CD4-positive, CD25-positive, alpha-beta regulatory T cell (primary cell): Measurements from ENCODE around the gene ACACA. TPM values are rescaled to one million over a fixed set of nuclear protein-coding genes. Genes with fewer than 3 reads are reported as not detected.

Source experiments
- ATAC-seq, 2 donors: fragments of 150-1000 bp; cut with Tn5 transposase; one replicate each; pipeline ENCODE4 v1.10.0; 2021; ENCODE audit warnings: low read depth in 2 of 2, moderate number of reproducible peaks in 2 of 2, moderate library complexity in 1 of 2
- DNase-seq, 3 donors: peaks; one replicate each; pipeline versions ENCODE4 v3.0.0 to v3.0.0-alpha.2; 2012 to 2022; ENCODE audit warnings: mixed read lengths in 1 of 3
- H3K27ac ChIP-seq: one replicate; pipeline ENCODE4 v1.7.0; 2013; ENCODE audit warnings: mild to moderate bottlenecking, low read length; ENCODE audit not compliant: insufficient read depth, poor library complexity, severe bottlenecking
- H3K27me3 ChIP-seq: one replicate; pipeline ENCODE4 v1.7.0; 2013; ENCODE audit warnings: low read length; ENCODE audit not compliant: control insufficient read depth, insufficient read depth
- H3K36me3 ChIP-seq: one replicate; pipeline ENCODE4 v1.7.0; 2013; ENCODE audit warnings: mild to moderate bottlenecking, low read length, moderate library complexity; ENCODE audit not compliant: control insufficient read depth, insufficient read depth
- H3K4me1 ChIP-seq: 2 replicates; pipeline ENCODE4 v1.7.0; 2013; ENCODE audit warnings: mild to moderate bottlenecking, low read length; ENCODE audit not compliant: insufficient read depth, control insufficient read depth, poor library complexity, severe bottlenecking
- H3K4me3 ChIP-seq: one replicate; pipeline ENCODE4 v1.7.0; 2013; ENCODE audit warnings: low read depth, mild to moderate bottlenecking, low read length, moderate library complexity
- H3K9me3 ChIP-seq, 2 experiments: 1 replicate in 1 of 2; 2 replicates in 1 of 2; pipeline ENCODE4 v1.7.0; 2013; ENCODE audit warnings: low read length in 2 of 2, mild to moderate bottlenecking in 1 of 2, moderate library complexity in 1 of 2; ENCODE audit not compliant: control insufficient read depth in 2 of 2
- H3K27ac Mint-ChIP-seq, 3 donors: one replicate each; pipeline ENCODE4 v1.8.0; 2020 to 2022; ENCODE audit warnings: mild to moderate bottlenecking in 3 of 3, mixed read lengths in 3 of 3, moderate library complexity in 2 of 3
- H3K27me3 Mint-ChIP-seq: one replicate; pipeline ENCODE4 v1.8.0; 2022; ENCODE audit warnings: mild to moderate bottlenecking, mixed read lengths
- H3K36me3 Mint-ChIP-seq: one replicate; pipeline ENCODE4 v1.8.0; 2020; ENCODE audit warnings: mixed read lengths
- H3K4me1 Mint-ChIP-seq, 4 donors: one replicate each; pipeline ENCODE4 v1.8.0; 2020 to 2022; ENCODE audit warnings: mixed read lengths in 4 of 4, mild to moderate bottlenecking in 1 of 4
- H3K4me3 Mint-ChIP-seq, 4 donors: one replicate each; pipeline ENCODE4 v1.8.0; 2020 to 2022; ENCODE audit warnings: mild to moderate bottlenecking in 4 of 4, mixed read lengths in 4 of 4, moderate library complexity in 3 of 4
- H3K9me3 Mint-ChIP-seq, 7 donors: one replicate each; pipeline ENCODE4 v1.8.0; 2020 to 2022; ENCODE audit warnings: mixed read lengths in 7 of 7, mild to moderate bottlenecking in 3 of 7, moderate library complexity in 2 of 7
- polyA plus RNA-seq, 4 donors: library from polyadenylated mRNA; unstranded; fragments of 300-500 nt; fragmentation: Illumina TruSeq; gene quantifications; one replicate each; pipeline ENCODE4 v1.2.3, GENCODE V29; 2021
- total RNA-seq: library from RNA; stranded (reverse); gene quantifications from one replicate; pipeline ENCODE4 v1.2.3, GENCODE V29; 2022

Gene ACACA
- total and polyA plus RNA-seq, 5 donors from 2014 or later: 7.4 to 42.9 (median 9.6) TPM

GRCh38 chr17:37284191-37284590 lies 122.4 kb downstream of the ACACA start:
- H3K4me1 Mint-ChIP-seq: peaks cover 11 to 38% (median 31%) of the 10 kb centered on the region in 4 donors
- peaks cover 32% of the 10 kb centered on the region for H3K36me3 Mint-ChIP-seq
- H3K9me3 Mint-ChIP-seq: peaks cover 0 to 2% (median 0%) of the 10 kb centered on the region in 7 donors
- ATAC-seq: peak in 1 of 2 donors; percentile 46
- Histone ChIP-seq H3K27ac (peak overlapping the region; percentile 28), H3K9me3 (no peaks in the 10 kb centered on the region), H3K4me3 (peak overlapping the region; percentile 34), H3K27me3 (no peaks in the 10 kb centered on the region), H3K36me3 (peaks cover 6% of the 10 kb centered on the region), H3K4me1 (peaks cover 25% of the 10 kb centered on the region)
- peak overlapping the region; percentile 12 to 52 (median 37) for H3K4me3 Mint-ChIP-seq
- DNase-seq: peak in 2 of 3 donors; percentile 5 to 81
- peak overlapping the region; percentile 69 to 81 (median 80) for H3K27ac Mint-ChIP-seq
- no peaks in the 10 kb centered on the region for H3K27me3 Mint-ChIP-seq

GRCh38 chr17:37283414-37283961 lies 123.1 kb downstream of the ACACA start:
- peaks cover 32% of the 10 kb centered on the region for H3K36me3 Mint-ChIP-seq
- ATAC-seq: no peak
- Histone ChIP-seq H3K9me3 (no peaks in the 10 kb centered on the region), H3K36me3 (peaks cover 6% of the 10 kb centered on the region), H3K4me1 (peaks cover 25% of the 10 kb centered on the region), H3K27ac (peak overlapping the region; percentile 35), H3K27me3 (no peaks in the 10 kb centered on the region), H3K4me3 (peak overlapping the region; percentile 34)
- DNase-seq: no peak
- H3K4me3 Mint-ChIP-seq: peak overlapping the region; percentile 0 to 65 (median 28)
- peaks cover 11 to 37% (median 31%) of the 10 kb centered on the region in 4 donors for H3K4me1 Mint-ChIP-seq
- H3K27me3 Mint-ChIP-seq: no peaks in the 10 kb centered on the region
- peaks cover 0 to 2% (median 0%) of the 10 kb centered on the region in 7 donors for H3K9me3 Mint-ChIP-seq
- H3K27ac Mint-ChIP-seq: peak overlapping the region; percentile 47 to 80 (median 74)

GRCh38 chr17:37280841-37281240 lies 125.8 kb downstream of the ACACA start:
- no peak overlapping the region for H3K4me3 ChIP-seq
- H3K4me1 Mint-ChIP-seq: peaks cover 9 to 37% (median 31%) of the 10 kb centered on the region in 4 donors
- H3K27ac ChIP-seq: no peak overlapping the region
- H3K9me3 Mint-ChIP-seq: peaks cover 0 to 2% (median 0%) of the 10 kb centered on the region in 7 donors
- peaks cover 43% of the 10 kb centered on the region for H3K36me3 Mint-ChIP-seq
- DNase-seq (no peak), ATAC-seq (no peak)
- no peak overlapping the region for H3K27ac Mint-ChIP-seq
- H3K4me1 ChIP-seq: peaks cover 25% of the 10 kb centered on the region
- H3K36me3 ChIP-seq: peaks cover 6% of the 10 kb centered on the region
- no peak overlapping the region for H3K4me3 Mint-ChIP-seq
- H3K27me3 ChIP-seq: no peaks in the 10 kb centered on the region
- H3K9me3 ChIP-seq: no peaks in the 10 kb centered on the region
- H3K27me3 Mint-ChIP-seq: no peaks in the 10 kb centered on the region

GRCh38 chr17:37278247-37278894 lies 128.3 kb downstream of the ACACA start:
- H3K36me3 Mint-ChIP-seq: peaks cover 50% of the 10 kb centered on the region
- no peak for ATAC-seq
- H3K27ac Mint-ChIP-seq: no peak overlapping the region
- no peaks in the 10 kb centered on the region for H3K27me3 Mint-ChIP-seq
- peaks cover 0 to 2% (median 0%) of the 10 kb centered on the region in 7 donors for H3K9me3 Mint-ChIP-seq
- peaks cover 9 to 29% (median 20%) of the 10 kb centered on the region in 4 donors for H3K4me1 Mint-ChIP-seq
- no peak overlapping the region for H3K4me3 Mint-ChIP-seq
- Histone ChIP-seq H3K4me3 (no peak overlapping the region), H3K27me3 (no peaks in the 10 kb centered on the region), H3K4me1 (peaks cover 12% of the 10 kb centered on the region), H3K27ac (no peak overlapping the region), H3K9me3 (no peaks in the 10 kb centered on the region), H3K36me3 (peaks cover 9% of the 10 kb centered on the region)
- no peak for DNase-seq

- H3K27me3 ChIP-seq: no peaks in the 10 kb centered on the region
- no peak overlapping the region for H3K27ac Mint-ChIP-seq
- H3K4me3 Mint-ChIP-seq: no peak overlapping the region
- no peaks in the 10 kb centered on the region for H3K9me3 Mint-ChIP-seq
- DNase-seq: no peak
- H3K4me1 ChIP-seq: peaks cover 7% of the 10 kb centered on the region
- H3K27me3 Mint-ChIP-seq: no peaks in the 10 kb centered on the region
- H3K27ac ChIP-seq: no peak overlapping the region
- H3K4me3 ChIP-seq: no peak overlapping the region
- H3K4me1 Mint-ChIP-seq: peaks cover 8 to 20% (median 16%) of the 10 kb centered on the region in 4 donors
- peaks cover 35% of the 10 kb centered on the region for H3K36me3 Mint-ChIP-seq
- no peak for ATAC-seq
- no peaks in the 10 kb centered on the region for H3K9me3 ChIP-seq
- H3K36me3 ChIP-seq: peaks cover 7% of the 10 kb centered on the region
Observed at GRCh38 chr17:37276475-37276874, 130.2 kb downstream of the ACACA start.

GRCh38 chr17:37274461-37274860 lies 132.2 kb downstream of the ACACA start:
- Histone ChIP-seq H3K4me1 (peaks cover 7% of the 10 kb centered on the region), H3K36me3 (peaks cover 7% of the 10 kb centered on the region), H3K4me3 (no peak overlapping the region), H3K9me3 (no peaks in the 10 kb centered on the region), H3K27me3 (no peaks in the 10 kb centered on the region), H3K27ac (no peak overlapping the region)
- no peak for DNase-seq
- H3K9me3 Mint-ChIP-seq: no peaks in the 10 kb centered on the region
- no peak for ATAC-seq
- peaks cover 8 to 20% (median 16%) of the 10 kb centered on the region in 4 donors for H3K4me1 Mint-ChIP-seq
- no peak overlapping the region for H3K4me3 Mint-ChIP-seq
- H3K27me3 Mint-ChIP-seq: no peaks in the 10 kb centered on the region
- peaks cover 40% of the 10 kb centered on the region for H3K36me3 Mint-ChIP-seq
- peak overlapping the region in 1 of 3 donors; percentile 59 for H3K27ac Mint-ChIP-seq

DNA sequence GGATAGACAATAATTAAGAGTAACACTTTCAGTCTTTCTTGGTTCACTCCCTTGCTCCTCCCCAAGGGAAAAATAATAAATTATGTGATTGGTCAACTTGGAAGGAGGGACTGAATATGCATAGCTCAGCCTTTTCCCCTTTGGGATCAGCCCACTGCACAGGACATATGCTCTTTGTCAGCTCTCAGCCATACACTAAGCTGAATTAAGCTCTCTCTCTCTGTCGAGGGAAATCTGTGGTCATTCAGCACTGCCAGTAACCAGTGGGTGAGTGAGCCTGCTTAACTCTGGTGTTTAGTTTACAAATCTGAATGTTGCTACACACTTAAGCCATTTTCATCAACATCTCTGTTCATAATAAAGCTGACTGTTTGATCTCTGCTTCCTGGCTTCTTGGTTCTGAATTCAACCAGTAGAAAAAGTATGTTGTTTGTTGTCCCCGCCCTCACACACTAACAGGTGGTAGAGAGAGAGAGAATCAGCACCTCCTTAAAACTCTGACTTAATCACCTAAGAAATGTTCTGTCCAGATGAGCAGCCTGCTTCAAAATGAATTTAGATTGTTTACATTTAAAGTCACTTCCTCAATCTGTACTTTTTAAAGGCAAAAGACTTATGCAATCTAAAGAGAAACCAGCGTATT lies 133.1 kb downstream of the ACACA start:
- DNase-seq (peak in 2 of 3 donors; percentile 24 to 81), ATAC-seq (peak; percentile 57 to 82)
- H3K36me3 Mint-ChIP-seq: peaks cover 44% of the 10 kb centered on the region
- peaks cover 7% of the 10 kb centered on the region for H3K4me1 ChIP-seq
- H3K4me1 Mint-ChIP-seq: peaks cover 8 to 20% (median 16%) of the 10 kb centered on the region in 4 donors
- no peaks in the 10 kb centered on the region for H3K9me3 ChIP-seq
- peak overlapping the region; percentile 30 for H3K27ac ChIP-seq
- H3K4me3 ChIP-seq: peak overlapping the region; percentile 60
- H3K9me3 Mint-ChIP-seq: no peaks in the 10 kb centered on the region
- H3K27me3 ChIP-seq: no peaks in the 10 kb centered on the region
- H3K27ac Mint-ChIP-seq: peak overlapping the region; percentile 27 to 64 (median 59)
- peaks cover 7% of the 10 kb centered on the region for H3K36me3 ChIP-seq
- H3K4me3 Mint-ChIP-seq: peak overlapping the region in 1 of 4 donors; percentile 4
- no peaks in the 10 kb centered on the region for H3K27me3 Mint-ChIP-seq
